ENCODE data around the gene RNF144A. TPM values are rescaled to one million over a fixed set of nuclear protein-coding genes. Genes with fewer than 3 reads are reported as not detected.

RNF144A gene
- total and polyA plus RNA-seq, 4 donors = 0.63 to 27.6 (median 4.1) TPM

Other genes with a start within 250 kb of the RNF144A start
- gene CMPK2, start 51.5 kb upstream of the RNF144A start, total RNA-seq = 1 to 10 TPM; 3.7 to 5.3 TPM
- gene CMPK2, start 51.5 kb upstream of the RNF144A start, polyA plus RNA-seq = 1 to 10 TPM; 2.4 to 7.4 TPM
- 1 to 10 TPM; 4.9 to 8.9 TPM for gene RSAD2, start 39.6 kb upstream of the RNF144A start, total RNA-seq
- 1 to 10 TPM; 1.7 to 8.3 TPM for gene RSAD2, start 39.6 kb upstream of the RNF144A start, polyA plus RNA-seq